GM12874 (cell line): ENCODE data around the gene VPS18.

ENCODE experiments used
- TF ChIP-seq, protein P1 (sequence below): IDR thresholded peaks from 2 replicates; pipeline ENCODE4 v1.5.1; 2011; ENCODE audit warnings: low read depth, mild to moderate bottlenecking, control low read depth, low read length, moderate library complexity; ENCODE audit not compliant: insufficient read depth

The VPS18 gene

DNA sequence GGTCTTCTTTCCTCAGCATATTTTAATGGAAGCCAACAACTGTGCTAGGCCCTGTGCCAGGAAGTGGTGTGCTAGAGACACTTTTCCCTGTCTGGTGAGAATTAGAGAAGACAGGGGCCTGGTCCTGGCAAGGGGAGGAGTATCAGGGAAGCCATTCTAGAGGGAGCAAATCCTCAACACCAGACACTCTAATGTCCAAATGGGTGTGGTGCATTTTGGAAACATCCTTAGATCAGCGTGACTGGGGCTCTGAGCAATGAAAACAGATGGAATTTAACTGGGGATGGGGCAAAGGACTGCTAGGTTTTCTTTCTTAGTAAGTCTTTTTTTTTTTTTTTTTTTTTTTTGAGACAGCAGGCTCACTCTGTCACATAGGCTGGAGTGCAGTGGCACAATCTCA is 7.7 kb upstream of the VPS18 start:
- TF ChIP-seq, protein P1, sequence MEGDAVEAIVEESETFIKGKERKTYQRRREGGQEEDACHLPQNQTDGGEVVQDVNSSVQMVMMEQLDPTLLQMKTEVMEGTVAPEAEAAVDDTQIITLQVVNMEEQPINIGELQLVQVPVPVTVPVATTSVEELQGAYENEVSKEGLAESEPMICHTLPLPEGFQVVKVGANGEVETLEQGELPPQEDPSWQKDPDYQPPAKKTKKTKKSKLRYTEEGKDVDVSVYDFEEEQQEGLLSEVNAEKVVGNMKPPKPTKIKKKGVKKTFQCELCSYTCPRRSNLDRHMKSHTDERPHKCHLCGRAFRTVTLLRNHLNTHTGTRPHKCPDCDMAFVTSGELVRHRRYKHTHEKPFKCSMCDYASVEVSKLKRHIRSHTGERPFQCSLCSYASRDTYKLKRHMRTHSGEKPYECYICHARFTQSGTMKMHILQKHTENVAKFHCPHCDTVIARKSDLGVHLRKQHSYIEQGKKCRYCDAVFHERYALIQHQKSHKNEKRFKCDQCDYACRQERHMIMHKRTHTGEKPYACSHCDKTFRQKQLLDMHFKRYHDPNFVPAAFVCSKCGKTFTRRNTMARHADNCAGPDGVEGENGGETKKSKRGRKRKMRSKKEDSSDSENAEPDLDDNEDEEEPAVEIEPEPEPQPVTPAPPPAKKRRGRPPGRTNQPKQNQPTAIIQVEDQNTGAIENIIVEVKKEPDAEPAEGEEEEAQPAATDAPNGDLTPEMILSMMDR: no peak

DNA sequence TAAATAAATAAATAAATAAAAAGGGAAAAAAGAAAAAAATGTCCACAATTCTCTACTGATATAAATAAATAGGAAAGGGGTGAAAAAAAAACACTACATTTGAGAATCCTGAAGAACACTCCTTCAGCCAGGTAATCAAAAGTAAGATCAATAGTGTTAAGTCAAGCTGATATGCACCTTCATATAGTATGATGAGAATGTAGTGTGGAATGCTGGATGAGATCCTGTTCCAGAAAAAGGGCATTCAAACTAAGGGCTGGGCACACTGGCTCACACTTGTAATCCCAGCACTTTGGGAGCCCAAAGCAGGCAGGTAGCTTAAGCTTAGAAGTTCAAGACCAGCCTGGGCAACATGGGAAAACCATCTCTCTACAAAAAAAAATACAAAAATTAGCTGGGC is 5.1 kb upstream of the VPS18 start:
- TF ChIP-seq, protein P1: no peak

DNA sequence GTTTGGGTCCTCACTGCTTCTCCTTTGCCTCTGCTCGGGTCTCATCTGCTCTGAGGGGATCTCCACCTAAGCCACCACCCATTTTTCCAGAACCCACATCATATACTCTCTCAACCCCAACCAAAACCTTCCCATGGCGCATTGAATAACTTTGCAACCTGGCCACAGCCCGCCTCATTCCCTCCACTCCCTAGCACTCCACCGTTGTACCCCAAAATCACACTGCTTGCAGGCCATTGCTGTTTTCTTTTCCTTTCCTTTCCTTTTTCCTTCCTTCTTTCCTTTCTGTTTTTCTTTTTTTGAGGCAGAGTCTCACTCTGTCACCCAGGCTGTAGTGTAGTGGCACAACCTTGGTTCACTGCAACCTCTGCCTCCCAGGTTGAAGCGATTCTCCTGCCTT is 3.1 kb upstream of the VPS18 start:
- TF ChIP-seq, protein P1: no peak

DNA sequence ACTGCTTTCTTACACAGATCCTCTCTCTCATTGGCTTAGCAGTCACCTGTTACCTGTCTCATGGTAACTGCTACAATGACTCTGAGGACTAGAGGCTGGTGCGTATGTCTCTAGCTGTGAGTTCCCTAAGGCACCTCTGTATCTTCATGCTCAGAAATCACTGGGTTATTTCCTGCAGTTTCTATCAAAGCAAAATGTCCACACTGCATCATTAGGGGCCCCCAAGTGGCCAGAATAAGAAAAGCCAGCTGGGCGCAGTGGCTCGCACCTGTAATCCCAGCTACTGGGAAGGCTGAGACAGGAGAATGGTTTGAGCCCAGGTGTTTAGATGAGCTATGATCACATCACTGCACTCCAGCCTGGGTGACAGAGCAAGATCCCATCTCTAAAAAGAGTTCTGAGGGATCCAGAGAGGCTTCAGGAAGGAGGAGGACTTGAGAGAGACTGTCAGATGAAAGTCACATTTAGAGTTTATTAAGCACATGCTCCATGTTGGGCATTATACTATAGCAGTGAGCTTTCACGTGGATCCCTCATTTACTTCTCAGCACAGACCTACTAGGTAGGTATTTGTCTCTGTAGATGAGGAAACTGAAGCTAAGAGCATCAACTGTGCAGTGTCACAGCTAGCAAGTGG is 2.3 kb upstream of the VPS18 start:
- TF ChIP-seq, protein P1: peak; percentile 74

DNA sequence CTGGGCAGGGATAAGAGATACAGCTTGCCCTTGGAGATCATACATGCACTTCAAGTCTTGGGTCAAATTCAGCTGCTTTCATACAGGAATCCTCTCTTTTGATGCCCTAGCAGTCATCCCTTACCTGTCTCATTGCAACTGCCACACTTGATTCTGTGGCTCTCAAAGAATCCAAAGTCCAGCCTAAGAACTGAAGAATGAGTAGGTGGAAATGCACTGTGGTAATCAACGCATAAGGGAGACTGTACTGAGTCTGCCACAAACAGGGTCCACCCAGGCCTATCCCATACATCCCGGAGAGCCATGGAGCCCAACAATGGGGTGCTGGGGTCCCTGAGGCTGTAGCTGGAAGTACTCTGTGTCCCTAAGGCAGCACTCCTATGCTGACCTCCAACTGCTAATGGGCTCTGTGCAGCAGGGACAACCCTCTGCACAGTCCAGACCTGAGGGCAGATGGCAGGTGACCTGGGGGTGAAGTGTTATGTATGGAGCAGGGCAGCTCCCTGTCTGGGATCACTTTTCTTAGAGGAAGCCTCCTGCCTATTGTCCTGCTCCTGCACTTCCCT is 1.7 kb upstream of the VPS18 start:
- TF ChIP-seq, protein P1: no peak

DNA sequence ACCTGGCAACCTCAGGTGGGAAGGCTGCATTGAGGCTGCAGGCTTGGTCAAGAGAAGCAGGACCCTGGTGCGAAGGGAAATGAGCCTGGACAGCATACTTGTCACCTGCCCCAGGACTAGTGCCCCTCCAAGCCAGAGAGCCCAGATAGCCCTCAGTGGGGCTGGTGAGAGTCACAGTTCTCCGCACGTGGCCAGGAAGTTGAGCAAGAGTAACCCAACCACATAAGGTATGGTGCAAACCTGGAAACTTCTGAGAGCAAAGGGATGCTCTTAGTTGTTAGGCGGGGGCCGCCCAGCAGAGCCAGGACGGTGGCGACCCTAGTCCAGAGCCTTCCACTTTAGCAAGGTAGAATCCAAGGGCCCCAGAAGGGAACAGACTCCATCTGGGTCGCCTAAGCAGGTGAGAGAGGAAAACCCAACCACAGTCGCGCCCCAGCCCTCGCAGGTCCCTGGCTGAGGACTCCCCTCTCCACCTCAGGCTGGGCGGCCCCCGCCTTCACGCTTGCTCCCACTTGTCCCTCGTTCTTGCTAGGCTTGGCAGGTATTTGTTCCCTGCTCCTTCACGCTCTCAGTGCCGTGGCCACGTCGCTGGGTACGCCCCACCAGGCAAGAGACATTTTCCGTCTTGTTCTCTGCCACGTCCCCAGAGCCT is 1.1 kb upstream of the VPS18 start:
- TF ChIP-seq, protein P1: no peak

DNA sequence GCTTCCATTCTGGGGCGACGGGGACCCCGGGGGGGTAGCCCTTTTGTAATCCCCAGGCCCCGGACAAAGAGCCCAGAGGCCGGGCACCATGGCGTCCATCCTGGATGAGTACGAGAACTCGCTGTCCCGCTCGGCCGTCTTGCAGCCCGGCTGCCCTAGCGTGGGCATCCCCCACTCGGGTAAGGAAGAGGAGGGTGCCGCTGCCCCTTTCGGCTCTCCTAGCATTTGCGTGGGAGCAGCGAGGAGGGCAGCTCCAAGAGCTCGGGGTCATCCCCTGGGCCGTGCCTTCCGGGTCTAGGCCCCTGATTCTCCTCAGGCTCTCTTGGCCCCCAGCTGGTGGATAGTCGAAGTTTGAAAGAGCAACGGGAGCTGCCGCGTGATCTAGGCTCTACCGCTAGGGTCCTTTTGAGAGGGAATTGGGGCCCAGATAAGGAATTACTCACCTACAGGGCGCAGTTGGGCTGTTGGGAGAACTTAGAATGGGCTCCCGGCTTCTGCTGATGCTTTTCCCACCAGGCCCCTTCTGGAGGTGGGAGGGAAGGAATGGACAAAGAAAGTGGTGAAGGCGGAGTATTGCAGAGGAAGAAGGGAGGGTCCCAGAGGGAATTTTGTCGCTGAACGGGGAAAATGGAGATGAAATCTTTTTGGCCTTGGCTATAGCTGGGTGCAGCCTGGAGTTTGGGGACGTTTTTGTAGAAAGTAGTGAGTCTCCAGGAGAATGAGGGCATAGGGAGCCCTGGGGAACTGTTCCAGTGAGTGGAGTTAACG is 615 bp downstream of the VPS18 start:
- TF ChIP-seq, protein P1: peak; percentile 70
